ENCODE measurements around the gene RADX.

Gene RADX

DNA sequence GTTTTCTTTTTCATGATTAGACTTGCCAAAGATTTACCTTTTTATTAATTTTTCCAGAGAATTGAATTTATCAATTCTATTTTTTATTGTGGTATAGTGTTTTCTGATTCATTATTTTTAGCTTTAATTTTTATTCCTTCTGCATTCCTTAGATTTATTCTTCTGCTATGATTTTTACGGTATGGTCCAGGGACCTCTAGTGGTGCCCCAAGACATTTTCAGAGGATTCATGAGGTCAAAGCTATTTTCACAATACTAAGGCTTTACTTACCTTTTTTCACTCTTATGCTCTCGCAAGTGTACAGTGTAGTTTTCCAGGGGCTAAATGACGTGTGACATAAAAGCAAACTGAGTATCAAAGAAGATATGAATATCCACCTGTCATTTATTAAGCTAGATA is 8.0 kb downstream of the RADX start:
- TF ChIP-seq, protein P1, sequence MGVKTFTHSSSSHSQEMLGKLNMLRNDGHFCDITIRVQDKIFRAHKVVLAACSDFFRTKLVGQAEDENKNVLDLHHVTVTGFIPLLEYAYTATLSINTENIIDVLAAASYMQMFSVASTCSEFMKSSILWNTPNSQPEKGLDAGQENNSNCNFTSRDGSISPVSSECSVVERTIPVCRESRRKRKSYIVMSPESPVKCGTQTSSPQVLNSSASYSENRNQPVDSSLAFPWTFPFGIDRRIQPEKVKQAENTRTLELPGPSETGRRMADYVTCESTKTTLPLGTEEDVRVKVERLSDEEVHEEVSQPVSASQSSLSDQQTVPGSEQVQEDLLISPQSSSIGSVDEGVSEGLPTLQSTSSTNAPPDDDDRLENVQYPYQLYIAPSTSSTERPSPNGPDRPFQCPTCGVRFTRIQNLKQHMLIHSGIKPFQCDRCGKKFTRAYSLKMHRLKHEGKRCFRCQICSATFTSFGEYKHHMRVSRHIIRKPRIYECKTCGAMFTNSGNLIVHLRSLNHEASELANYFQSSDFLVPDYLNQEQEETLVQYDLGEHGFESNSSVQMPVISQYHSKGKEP (tag by site-specific recombination; IDR thresholded peaks at IDR 0.05), result no peak
- TF ChIP-seq ZNF837 (tag by site-specific recombination; IDR thresholded peaks at IDR 0.05), result no peak
- no peak for TF ChIP-seq REPIN1 (tag by site-specific recombination; IDR thresholded peaks at IDR 0.05; ENCODE audit: low read depth)
- TF ChIP-seq, protein P2, sequence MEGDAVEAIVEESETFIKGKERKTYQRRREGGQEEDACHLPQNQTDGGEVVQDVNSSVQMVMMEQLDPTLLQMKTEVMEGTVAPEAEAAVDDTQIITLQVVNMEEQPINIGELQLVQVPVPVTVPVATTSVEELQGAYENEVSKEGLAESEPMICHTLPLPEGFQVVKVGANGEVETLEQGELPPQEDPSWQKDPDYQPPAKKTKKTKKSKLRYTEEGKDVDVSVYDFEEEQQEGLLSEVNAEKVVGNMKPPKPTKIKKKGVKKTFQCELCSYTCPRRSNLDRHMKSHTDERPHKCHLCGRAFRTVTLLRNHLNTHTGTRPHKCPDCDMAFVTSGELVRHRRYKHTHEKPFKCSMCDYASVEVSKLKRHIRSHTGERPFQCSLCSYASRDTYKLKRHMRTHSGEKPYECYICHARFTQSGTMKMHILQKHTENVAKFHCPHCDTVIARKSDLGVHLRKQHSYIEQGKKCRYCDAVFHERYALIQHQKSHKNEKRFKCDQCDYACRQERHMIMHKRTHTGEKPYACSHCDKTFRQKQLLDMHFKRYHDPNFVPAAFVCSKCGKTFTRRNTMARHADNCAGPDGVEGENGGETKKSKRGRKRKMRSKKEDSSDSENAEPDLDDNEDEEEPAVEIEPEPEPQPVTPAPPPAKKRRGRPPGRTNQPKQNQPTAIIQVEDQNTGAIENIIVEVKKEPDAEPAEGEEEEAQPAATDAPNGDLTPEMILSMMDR (tag by site-specific recombination; IDR thresholded peaks at IDR 0.05), result 0 out of 2 replicates have a peak, but pooled peaks have one; percentile 37
- TF ChIP-seq, protein P3, sequence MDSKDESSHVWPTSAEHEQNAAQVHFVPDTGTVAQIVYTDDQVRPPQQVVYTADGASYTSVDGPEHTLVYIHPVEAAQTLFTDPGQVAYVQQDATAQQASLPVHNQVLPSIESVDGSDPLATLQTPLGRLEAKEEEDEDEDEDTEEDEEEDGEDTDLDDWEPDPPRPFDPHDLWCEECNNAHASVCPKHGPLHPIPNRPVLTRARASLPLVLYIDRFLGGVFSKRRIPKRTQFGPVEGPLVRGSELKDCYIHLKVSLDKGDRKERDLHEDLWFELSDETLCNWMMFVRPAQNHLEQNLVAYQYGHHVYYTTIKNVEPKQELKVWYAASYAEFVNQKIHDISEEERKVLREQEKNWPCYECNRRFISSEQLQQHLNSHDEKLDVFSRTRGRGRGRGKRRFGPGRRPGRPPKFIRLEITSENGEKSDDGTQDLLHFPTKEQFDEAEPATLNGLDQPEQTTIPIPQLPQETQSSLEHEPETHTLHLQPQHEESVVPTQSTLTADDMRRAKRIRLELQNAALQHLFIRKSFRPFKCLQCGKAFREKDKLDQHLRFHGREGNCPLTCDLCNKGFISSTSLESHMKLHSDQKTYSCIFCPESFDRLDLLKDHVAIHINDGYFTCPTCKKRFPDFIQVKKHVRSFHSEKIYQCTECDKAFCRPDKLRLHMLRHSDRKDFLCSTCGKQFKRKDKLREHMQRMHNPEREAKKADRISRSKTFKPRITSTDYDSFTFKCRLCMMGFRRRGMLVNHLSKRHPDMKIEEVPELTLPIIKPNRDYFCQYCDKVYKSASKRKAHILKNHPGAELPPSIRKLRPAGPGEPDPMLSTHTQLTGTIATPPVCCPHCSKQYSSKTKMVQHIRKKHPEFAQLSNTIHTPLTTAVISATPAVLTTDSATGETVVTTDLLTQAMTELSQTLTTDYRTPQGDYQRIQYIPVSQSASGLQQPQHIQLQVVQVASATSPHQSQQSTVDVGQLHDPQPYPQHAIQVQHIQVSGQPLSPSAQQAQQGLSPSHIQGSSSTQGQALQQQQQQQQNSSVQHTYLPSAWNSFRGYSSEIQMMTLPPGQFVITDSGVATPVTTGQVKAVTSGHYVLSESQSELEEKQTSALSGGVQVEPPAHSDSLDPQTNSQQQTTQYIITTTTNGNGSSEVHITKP (tag by site-specific recombination; IDR thresholded peaks at IDR 0.05), result no peak
- TF ChIP-seq ZNF112 (tag by site-specific recombination; IDR thresholded peaks at IDR 0.05), result no peak
- no peak for TF ChIP-seq ZFP37 (tag by site-specific recombination; IDR thresholded peaks at IDR 0.05)
- TF ChIP-seq, protein P4, sequence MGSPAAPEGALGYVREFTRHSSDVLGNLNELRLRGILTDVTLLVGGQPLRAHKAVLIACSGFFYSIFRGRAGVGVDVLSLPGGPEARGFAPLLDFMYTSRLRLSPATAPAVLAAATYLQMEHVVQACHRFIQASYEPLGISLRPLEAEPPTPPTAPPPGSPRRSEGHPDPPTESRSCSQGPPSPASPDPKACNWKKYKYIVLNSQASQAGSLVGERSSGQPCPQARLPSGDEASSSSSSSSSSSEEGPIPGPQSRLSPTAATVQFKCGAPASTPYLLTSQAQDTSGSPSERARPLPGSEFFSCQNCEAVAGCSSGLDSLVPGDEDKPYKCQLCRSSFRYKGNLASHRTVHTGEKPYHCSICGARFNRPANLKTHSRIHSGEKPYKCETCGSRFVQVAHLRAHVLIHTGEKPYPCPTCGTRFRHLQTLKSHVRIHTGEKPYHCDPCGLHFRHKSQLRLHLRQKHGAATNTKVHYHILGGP (tag by site-specific recombination; IDR thresholded peaks at IDR 0.05), result no peak
- no peak for TF ChIP-seq ZNF214 (tag by site-specific recombination; IDR thresholded peaks at IDR 0.05; ENCODE audit: borderline replicate concordance)
- no peak for TF ChIP-seq GLIS2 (tag by site-specific recombination; IDR thresholded peaks at IDR 0.05)
- TF ChIP-seq ZNF654 (tag by site-specific recombination; IDR thresholded peaks at IDR 0.05; ENCODE audit: low read depth), result peak; percentile 31
- no peak for TF ChIP-seq ZNF747 (tag by site-specific recombination; IDR thresholded peaks at IDR 0.05)
- TF ChIP-seq SP7 (tag by site-specific recombination; IDR thresholded peaks at IDR 0.05), result no peak
- no peak for TF ChIP-seq KLF1 (tag by site-specific recombination; IDR thresholded peaks at IDR 0.05)
- TF ChIP-seq ZNF561 (tag by site-specific recombination; IDR thresholded peaks at IDR 0.05; ENCODE audit: borderline replicate concordance), result no peak
- no peaks in the 10 kb centered on the region for H3K9me3 ChIP-seq (ENCODE audit: control insufficient read depth, insufficient read depth, low read depth, low read length)
- H3K4me1 ChIP-seq (ENCODE audit: control insufficient read depth, insufficient read depth, low read length), result peaks cover 3% of the 10 kb centered on the region
- POLR2A ChIA-PET, result no interaction called here
- H3K27ac ChIP-seq (ENCODE audit: extremely low read depth, low read depth, low read length), result no peak overlapping the region
- peaks cover 16 to 19% of the 10 kb centered on the region in 2 experiments for H3K36me3 ChIP-seq (ENCODE audit: control insufficient read depth in 2 of 2, insufficient read depth in 1 of 2, low read length in 2 of 2)
- no peak overlapping the region for H3K4me3 ChIP-seq (ENCODE audit: low read depth, low read length)
- CTCF ChIA-PET, result interaction anchor here (0.6 to 3.3 kb wide), 19 partner anchors 10 to 848 kb away, joined by 3 to 32 read pairs (median 4); no protein-coding TSS in a partner anchor

DNA sequence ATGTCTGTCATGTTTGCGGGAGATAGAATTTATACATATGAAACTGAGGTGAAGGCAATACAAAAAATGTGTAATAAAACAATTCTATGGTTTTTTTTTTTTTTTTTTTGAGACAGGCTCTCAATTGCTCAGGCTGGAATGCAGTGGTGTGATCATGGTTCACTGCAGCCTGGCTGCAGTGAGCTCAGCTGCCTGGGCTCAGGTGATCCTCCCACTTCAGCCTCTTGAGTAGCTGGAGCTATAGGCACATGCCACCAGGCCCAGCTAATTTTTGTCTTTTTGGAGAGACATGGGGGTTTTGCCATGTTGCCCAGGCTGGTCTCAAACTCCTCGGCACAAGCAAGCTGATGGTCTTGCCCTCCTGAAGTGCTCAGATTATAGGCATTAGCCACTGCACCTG is 10.1 kb downstream of the RADX start:
- no peaks in the 10 kb centered on the region for H3K9me3 ChIP-seq (ENCODE audit: control insufficient read depth, insufficient read depth, low read depth, low read length)
- ChIA-PET CTCF (interaction anchor here (3.3 kb wide), 1 partner anchor 141 kb away, joined by 32 read pairs; no protein-coding TSS in a partner anchor), POLR2A (interaction anchor here (1.3 kb wide), 1 partner anchor 10 kb away, joined by 7 read pairs; the partner anchor contains the start of gene RADX)
- no peak overlapping the region for H3K4me3 ChIP-seq (ENCODE audit: low read depth, low read length)
- peaks cover 19 to 27% of the 10 kb centered on the region in 2 experiments for H3K36me3 ChIP-seq (ENCODE audit: control insufficient read depth in 2 of 2, insufficient read depth in 1 of 2, low read length in 2 of 2)
- H3K27ac ChIP-seq (ENCODE audit: extremely low read depth, low read depth, low read length), result no peak overlapping the region
- H3K4me1 ChIP-seq (ENCODE audit: control insufficient read depth, insufficient read depth, low read length), result no peaks in the 10 kb centered on the region; the same call in 1 of the 2 replicates
- TF ChIP-seq ZNF391 (tag by site-specific recombination; IDR thresholded peaks at IDR 0.05; ENCODE audit: borderline replicate concordance, low read depth) (no peak), OVOL3 (tag by site-specific recombination; IDR thresholded peaks at IDR 0.05) (no peak), ZNF596 (tag by site-specific recombination; IDR thresholded peaks at IDR 0.05) (no peak), ZNF837 (tag by site-specific recombination; IDR thresholded peaks at IDR 0.05) (no peak), ZBTB8A (tag by site-specific recombination; IDR thresholded peaks at IDR 0.05) (no peak), ZNF366 (tag by site-specific recombination; conservative IDR thresholded peaks at IDR 0.05) (no peak), TRIM28 (IDR thresholded peaks at IDR 0.05; ENCODE audit: borderline replicate concordance, low read length) (no peak)
- TF ChIP-seq, protein P5, sequence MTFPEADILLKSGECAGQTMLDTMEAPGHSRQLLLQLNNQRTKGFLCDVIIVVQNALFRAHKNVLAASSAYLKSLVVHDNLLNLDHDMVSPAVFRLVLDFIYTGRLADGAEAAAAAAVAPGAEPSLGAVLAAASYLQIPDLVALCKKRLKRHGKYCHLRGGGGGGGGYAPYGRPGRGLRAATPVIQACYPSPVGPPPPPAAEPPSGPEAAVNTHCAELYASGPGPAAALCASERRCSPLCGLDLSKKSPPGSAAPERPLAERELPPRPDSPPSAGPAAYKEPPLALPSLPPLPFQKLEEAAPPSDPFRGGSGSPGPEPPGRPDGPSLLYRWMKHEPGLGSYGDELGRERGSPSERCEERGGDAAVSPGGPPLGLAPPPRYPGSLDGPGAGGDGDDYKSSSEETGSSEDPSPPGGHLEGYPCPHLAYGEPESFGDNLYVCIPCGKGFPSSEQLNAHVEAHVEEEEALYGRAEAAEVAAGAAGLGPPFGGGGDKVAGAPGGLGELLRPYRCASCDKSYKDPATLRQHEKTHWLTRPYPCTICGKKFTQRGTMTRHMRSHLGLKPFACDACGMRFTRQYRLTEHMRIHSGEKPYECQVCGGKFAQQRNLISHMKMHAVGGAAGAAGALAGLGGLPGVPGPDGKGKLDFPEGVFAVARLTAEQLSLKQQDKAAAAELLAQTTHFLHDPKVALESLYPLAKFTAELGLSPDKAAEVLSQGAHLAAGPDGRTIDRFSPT (tag by site-specific recombination; IDR thresholded peaks at IDR 0.05), result no peak
- TF ChIP-seq, protein P6, sequence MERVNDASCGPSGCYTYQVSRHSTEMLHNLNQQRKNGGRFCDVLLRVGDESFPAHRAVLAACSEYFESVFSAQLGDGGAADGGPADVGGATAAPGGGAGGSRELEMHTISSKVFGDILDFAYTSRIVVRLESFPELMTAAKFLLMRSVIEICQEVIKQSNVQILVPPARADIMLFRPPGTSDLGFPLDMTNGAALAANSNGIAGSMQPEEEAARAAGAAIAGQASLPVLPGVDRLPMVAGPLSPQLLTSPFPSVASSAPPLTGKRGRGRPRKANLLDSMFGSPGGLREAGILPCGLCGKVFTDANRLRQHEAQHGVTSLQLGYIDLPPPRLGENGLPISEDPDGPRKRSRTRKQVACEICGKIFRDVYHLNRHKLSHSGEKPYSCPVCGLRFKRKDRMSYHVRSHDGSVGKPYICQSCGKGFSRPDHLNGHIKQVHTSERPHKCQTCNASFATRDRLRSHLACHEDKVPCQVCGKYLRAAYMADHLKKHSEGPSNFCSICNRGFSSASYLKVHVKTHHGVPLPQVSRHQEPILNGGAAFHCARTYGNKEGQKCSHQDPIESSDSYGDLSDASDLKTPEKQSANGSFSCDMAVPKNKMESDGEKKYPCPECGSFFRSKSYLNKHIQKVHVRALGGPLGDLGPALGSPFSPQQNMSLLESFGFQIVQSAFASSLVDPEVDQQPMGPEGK (tag by site-specific recombination; IDR thresholded peaks at IDR 0.05), result no peak
